Testis (tissue), 3 donors: ENCODE data around the gene PDZD4. TPM values are rescaled to one million over a fixed set of nuclear protein-coding genes. Genes with fewer than 3 reads are reported as not detected.

Source experiments
- DNase-seq: peaks from one replicate; pipeline ENCODE4 v3.0.0-alpha.2; 2019
- H3K27ac ChIP-seq, 2 donors: fragments of 200-600 bp; sonication (generic); one replicate each; pipeline ENCODE4 v1.5.1; 2019
- H3K27me3 ChIP-seq: fragments of 200-600 bp; sonication (generic); one replicate; pipeline ENCODE4 v1.5.1; 2019
- H3K36me3 ChIP-seq: fragments of 200-600 bp; sonication (generic); one replicate; pipeline ENCODE4 v1.5.1; 2017; ENCODE audit warnings: low read depth; ENCODE audit errors: missing control alignments
- H3K4me1 ChIP-seq: fragments of 200-600 bp; sonication (generic); one replicate; pipeline ENCODE4 v1.5.1; 2019
- H3K4me3 ChIP-seq, 2 donors: fragments of 200-600 bp; sonication (generic); one replicate each; pipeline ENCODE4 v1.5.1; 2017 to 2019
- H3K9me3 ChIP-seq: fragments of 200-600 bp; sonication (generic); one replicate; pipeline ENCODE4 v1.5.1; 2017
- POLR2A ChIP-seq: fragments of 450-650 bp; IDR thresholded peaks from one replicate; pipeline ENCODE4 v1.6.1; 2017; ENCODE audit warnings: antibody characterized with exemption, mild to moderate bottlenecking, moderate library complexity
- WGBS, 2 donors: methylation state at CpG; one replicate each; pipeline ENCODE4 v1.1.5; 2018; 5-methylcytosine and 5-hydroxymethylcytosine counted together
- intact Hi-C: fragments of 100-400 bp; cut with DNase I; formaldehyde crosslinking; loops from one replicate; pipeline ENCODE4 v1.15.1; 2023; ENCODE audit warnings: low total_unique reads
- polyA plus RNA-seq: library from polyadenylated mRNA; stranded (reverse); fragments of 350-450 nt; fragmentation: Illumina TruSeq; extraction: RNeasy Lipid Tissue Mini Kit (QIAGEN cat#74804); gene quantifications from one replicate; pipeline ENCODE4 v1.2.3, GENCODE V29; 2014; ENCODE audit warnings: low read depth, low replicate concordance; ENCODE audit not compliant: insufficient read depth
- total RNA-seq, 2 donors: library from RNA; depleted of rRNA; stranded (reverse); fragments of >200 nt; gene quantifications; one replicate each; pipeline ENCODE4 v1.2.3, GENCODE V29; 2016
- TF ChIP-seq, protein P1 (sequence below), 3 experiments: fragments of 450-650 bp in 2 of 3; fragments of 200-600 bp in 1 of 3; sonication (generic) in 1 of 3; IDR thresholded peaks; one replicate each; pipeline ENCODE4 v1.5.1; 2016 to 2019; ENCODE audit warnings: antibody characterized with exemption in 3 of 3, mild to moderate bottlenecking in 2 of 3, moderate library complexity in 1 of 3

The PDZD4 gene
- total and polyA plus RNA-seq, 3 donors from 2014 or later = 11.2 to 17.2 (median 13.5) TPM

DNA sequence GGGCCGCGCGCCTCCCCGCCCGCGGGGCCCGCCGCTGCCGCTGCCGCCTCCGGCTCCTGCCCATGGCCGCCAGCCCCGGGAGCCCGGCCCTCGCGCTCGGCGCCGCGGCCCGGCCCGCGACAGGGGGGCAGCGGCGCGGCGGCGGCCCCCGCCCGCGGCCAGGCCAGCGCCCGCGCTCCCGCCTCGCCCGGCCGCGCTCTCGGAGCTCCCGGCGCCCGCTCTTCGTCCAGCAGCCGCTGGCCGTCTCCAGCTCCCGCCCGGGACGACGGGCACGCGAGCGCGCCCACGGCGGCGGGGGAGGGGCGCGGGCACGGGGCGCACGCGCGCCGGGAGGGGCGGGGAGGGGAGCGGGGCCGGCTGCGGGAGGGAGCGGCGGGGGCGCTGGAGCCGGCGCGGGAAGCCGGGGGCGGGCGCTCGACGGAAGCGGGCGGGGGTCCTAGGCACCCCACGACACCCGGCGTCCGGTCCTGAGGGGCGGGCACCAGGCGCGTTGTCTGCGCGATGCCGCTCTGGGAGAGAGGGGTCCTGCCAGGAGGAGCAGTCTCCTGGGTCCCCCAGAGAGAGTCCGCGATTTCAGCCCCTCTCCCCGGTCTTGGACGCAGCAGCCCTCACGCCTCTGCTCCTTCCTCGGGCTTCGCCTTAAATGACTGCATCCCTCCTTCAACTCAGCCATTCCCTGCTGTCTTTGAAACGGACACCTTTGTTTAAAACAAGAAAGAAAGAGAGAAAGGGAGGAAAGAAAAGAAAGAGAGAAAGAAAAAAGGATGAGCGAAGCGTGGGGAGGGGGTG is 490 bp upstream of the PDZD4 start:
- Histone ChIP-seq H3K27ac (no peak overlapping the region), H3K27me3 (no peaks in the 10 kb centered on the region), H3K36me3 (no peaks in the 10 kb centered on the region), H3K4me3 (no peak overlapping the region), H3K4me1 (peaks cover 4% of the 10 kb centered on the region), H3K9me3 (no peaks in the 10 kb centered on the region)
- 7 to 24% methylated on average over 4 to 8 of the region's 102 CpGs for WGBS, 2 donors
- DNase-seq = no peak
- TF ChIP-seq, protein P1, sequence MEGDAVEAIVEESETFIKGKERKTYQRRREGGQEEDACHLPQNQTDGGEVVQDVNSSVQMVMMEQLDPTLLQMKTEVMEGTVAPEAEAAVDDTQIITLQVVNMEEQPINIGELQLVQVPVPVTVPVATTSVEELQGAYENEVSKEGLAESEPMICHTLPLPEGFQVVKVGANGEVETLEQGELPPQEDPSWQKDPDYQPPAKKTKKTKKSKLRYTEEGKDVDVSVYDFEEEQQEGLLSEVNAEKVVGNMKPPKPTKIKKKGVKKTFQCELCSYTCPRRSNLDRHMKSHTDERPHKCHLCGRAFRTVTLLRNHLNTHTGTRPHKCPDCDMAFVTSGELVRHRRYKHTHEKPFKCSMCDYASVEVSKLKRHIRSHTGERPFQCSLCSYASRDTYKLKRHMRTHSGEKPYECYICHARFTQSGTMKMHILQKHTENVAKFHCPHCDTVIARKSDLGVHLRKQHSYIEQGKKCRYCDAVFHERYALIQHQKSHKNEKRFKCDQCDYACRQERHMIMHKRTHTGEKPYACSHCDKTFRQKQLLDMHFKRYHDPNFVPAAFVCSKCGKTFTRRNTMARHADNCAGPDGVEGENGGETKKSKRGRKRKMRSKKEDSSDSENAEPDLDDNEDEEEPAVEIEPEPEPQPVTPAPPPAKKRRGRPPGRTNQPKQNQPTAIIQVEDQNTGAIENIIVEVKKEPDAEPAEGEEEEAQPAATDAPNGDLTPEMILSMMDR (IDR thresholded peaks at IDR 0.05) = no peak
- no peak for TF ChIP-seq POLR2A
- intact Hi-C loops = no loop called here

DNA sequence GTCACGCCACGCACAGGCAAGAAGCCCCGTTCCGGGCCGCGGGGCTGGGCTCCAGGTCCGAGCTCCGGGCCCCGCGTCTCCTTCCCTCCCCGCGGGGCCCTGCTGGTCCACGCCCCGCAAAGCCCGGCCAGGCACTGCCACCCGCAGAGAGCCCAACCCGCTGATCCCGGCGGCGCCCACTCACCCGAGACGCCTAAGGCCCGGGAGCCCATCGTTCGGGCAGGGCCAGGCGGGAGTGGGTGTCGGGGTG is 870 bp downstream of the PDZD4 start:
- Histone ChIP-seq H3K27me3 (no peaks in the 10 kb centered on the region), H3K4me3 (peak overlapping the region; percentile 4 to 44), H3K36me3 (no peaks in the 10 kb centered on the region), H3K27ac (no peak overlapping the region), H3K9me3 (no peaks in the 10 kb centered on the region), H3K4me1 (peaks cover 4% of the 10 kb centered on the region)
- intact Hi-C loops = no loop called here
- no CpG with 5 or more reads among the region's 27 CpGs for WGBS, 2 donors
- TF ChIP-seq POLR2A = no peak
- TF ChIP-seq, protein P1 (IDR thresholded peaks at IDR 0.05) = no peak
- no peak for DNase-seq

DNA sequence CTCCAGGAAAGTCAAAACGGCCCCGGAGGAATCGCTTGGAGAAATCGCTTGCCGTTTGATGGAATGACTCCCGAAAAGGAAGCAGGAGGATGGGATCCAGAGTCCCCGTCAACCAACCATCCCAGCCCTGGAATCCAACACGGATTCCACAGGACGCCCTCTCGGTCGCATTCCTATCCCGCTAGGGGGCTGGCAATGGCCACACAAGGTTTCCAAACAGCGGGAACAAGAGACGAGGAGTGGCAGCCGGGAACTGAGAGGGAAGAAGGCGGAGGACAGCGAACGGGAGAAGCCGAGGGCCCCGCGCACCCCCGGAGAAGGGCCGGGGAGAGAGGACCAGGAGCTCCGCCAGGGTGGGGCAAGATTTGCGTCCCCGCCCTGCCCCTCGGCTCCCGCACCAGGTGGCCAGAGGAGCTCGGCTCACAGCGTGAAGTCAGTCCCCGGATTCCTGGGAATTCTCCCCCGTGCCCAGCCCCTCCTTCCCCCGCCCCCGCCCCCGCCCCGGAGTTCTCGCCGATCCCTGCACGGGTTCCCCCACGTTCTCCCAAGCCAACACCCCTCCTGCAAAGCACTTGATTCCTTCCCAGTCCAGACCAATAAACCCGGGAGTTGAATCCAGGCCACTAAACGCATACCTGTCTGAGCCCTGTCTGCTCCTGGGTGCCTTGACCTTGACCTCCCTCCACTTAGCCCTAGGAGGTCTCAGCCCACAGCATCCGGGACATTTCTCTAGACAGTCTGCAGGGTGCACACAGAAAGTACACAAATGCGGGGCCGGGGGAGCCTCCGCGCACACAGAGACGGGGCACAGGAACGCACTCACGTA is 1.4 kb downstream of the PDZD4 start:
- Histone ChIP-seq H3K9me3 (no peaks in the 10 kb centered on the region), H3K27me3 (no peaks in the 10 kb centered on the region), H3K4me1 (peaks cover 4% of the 10 kb centered on the region), H3K36me3 (no peaks in the 10 kb centered on the region), H3K4me3 (no peak overlapping the region), H3K27ac (no peak overlapping the region)
- intact Hi-C loops = no loop called here
- TF ChIP-seq, protein P1 (IDR thresholded peaks at IDR 0.05) = no peak
- no peak for TF ChIP-seq POLR2A
- DNase-seq = no peak
- WGBS, 2 donors = 2% methylated on average over 24 of the region's 50 CpGs; no CpG with 5 or more reads in 1 of the 2 donors

DNA sequence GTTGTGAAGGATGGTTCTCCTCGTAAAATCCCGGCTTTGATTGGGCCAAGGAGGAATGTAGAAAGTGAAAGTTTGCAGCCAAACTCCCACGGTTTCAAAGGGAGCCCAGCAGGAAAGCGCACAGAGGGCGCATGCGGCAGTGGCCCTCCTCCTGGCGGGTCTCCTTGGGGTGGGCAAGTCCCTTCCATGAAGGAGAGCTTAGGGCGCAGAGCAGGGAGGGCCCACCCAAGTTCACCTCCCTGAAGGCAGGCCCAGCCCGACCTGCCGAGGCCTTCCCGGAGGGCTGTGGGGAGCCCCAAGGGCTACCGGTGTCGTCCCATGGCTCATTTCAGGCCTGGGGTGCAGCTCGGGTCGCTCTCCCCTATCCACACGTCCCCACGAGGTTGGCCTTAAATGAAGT is 2.0 kb downstream of the PDZD4 start:
- DNase-seq = no peak
- WGBS, 2 donors = 47% methylated on average over 8 of the region's 17 CpGs; no CpG with 5 or more reads in 1 of the 2 donors
- H3K4me3 ChIP-seq = no peak overlapping the region
- peaks cover 4% of the 10 kb centered on the region for H3K4me1 ChIP-seq
- no peaks in the 10 kb centered on the region for H3K27me3 ChIP-seq
- H3K9me3 ChIP-seq = no peaks in the 10 kb centered on the region
- H3K36me3 ChIP-seq = no peaks in the 10 kb centered on the region
- no peak overlapping the region for H3K27ac ChIP-seq
- intact Hi-C loops = no loop called here
- no peak for TF ChIP-seq POLR2A
- TF ChIP-seq, protein P1 (IDR thresholded peaks at IDR 0.05) = no peak
